ENCODE data around the gene LSAMP. TPM values are rescaled to one million over a fixed set of nuclear protein-coding genes. Genes with fewer than 3 reads are reported as not detected.

The LSAMP gene
- total RNA-seq, 1 experiment from 2014 or later: 16.1 TPM

DNA sequence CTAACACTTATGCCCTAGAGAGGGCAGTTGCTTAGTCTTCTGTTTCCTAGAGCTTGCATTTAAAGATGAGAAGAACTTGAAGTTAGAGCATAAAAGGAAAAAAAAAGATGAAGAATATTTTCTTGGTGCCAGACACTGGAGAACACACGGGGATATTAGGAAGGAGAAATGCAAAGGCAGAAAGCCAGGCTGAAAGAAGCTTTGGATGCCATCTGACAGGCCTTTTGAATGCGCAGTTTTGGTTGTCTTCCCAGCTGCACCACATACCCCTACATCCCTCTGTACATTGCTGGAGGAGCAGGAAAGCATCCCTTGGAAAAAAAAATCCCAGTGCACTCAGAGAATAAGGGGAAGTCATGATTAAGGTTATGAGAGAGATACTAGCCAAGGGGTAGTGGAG, 443.1 kb downstream of the LSAMP start:
- in situ Hi-C loops (cut with HindIII; ENCODE audit: low pct_unique_long_range_greater_than_20kb, low sequenced_read_pairs): no loop called here
- no peak for DNase-seq (ENCODE audit: low read depth, low spot score)

DNA sequence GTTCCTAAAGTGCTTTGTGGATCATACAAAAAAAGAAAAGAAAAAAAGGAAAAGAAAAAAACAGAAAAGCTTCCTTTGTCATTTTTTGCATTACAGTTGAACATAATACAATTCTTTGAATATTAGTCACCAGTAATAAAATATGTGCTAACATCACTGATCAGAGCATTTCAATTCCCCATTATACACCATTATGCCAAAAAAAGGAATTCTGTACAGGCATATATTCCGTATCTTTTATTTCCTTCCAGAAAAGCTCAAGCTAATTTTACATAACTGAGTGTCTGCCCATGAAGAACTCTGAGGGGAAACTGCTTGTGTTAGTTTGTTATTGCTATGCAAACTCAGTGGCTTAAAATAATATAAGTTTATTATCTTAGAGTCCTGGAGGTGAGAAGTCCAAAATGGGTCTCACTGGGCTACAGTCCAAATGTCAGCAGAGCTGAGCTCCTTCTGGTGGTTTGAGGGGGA, 444.1 kb downstream of the LSAMP start:
- DNase-seq (ENCODE audit: low read depth, low spot score): no peak

DNA sequence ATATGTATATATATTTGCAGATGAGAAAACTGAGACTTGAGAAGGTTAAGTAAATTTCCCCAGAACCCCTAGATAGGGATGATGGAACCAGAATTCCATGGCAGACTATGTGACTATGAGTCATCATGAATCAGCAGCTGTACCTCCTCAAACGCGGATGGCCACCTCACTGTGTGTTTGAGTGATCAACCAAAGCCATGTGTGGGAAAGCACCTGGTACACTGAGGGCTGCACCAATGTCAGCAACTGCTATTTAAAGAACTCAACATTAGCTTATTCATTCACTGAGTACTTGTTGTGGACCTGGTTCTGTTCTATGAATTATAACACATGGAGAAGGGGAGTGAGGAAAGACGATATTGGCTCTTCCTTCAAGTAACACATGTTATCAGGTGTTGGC, 445.0 kb downstream of the LSAMP start:
- DNase-seq (ENCODE audit: low read depth, low spot score): no peak
- in situ Hi-C loops (cut with HindIII; ENCODE audit: low pct_unique_long_range_greater_than_20kb, low sequenced_read_pairs): no loop called here

More for the DNA sequence above, 444.1 kb downstream of the LSAMP start:
- in situ Hi-C loops (cut with HindIII; ENCODE audit: low pct_unique_long_range_greater_than_20kb, low sequenced_read_pairs): no loop called here

DNA sequence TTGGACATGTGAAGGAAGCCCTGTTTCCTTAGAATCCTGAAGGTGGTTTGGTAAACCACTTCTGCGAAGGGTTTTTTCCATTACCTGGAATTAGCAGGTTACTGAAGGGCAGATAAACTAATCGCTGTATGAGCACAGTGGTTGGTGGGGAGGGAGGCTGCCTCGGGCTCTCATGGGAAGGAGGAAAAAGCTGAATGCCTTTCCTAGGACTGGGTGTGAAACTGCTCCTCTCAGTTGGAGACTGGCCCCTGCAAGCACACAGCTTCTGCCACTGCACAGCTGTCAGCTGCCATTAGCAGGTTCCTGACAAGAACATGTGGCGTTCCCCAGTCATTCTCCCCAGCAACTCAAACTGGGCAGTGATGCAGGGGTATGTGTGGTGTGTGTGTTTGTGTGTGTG, 445.7 kb downstream of the LSAMP start:
- no peak for DNase-seq (ENCODE audit: low read depth, low spot score)
- in situ Hi-C loops (cut with HindIII; ENCODE audit: low pct_unique_long_range_greater_than_20kb, low sequenced_read_pairs): no loop called here

DNA sequence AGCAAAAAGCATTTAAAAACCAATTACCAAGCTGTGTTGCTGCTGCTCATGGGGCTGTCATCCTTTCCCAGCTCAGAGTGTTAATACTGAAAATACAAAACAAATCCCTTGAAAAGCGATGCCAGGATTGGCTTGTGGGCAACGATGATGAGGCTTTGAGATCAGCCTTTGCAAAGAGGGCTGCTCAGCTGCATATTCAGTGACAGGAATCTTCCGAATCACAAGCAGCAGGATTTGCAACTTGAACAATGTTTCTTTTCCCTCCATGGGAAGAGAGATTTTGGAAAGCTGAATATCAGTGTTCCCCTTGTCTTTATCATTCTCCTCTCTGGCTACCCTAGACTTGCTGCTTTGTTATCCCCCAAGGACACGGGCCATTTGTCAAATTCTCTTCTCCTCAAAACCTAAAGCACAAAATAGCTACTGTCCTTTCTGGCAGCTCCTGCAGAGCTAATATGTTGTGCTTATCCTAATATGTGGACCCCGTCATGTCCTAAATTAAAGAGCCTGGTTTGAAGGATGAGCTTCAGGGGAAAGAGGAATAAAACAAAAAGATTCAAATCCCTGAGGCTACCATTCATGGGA, 446.2 kb downstream of the LSAMP start:
- in situ Hi-C loops (cut with HindIII; ENCODE audit: low pct_unique_long_range_greater_than_20kb, low sequenced_read_pairs): no loop called here
- DNase-seq (ENCODE audit: low read depth, low spot score): no peak

DNA sequence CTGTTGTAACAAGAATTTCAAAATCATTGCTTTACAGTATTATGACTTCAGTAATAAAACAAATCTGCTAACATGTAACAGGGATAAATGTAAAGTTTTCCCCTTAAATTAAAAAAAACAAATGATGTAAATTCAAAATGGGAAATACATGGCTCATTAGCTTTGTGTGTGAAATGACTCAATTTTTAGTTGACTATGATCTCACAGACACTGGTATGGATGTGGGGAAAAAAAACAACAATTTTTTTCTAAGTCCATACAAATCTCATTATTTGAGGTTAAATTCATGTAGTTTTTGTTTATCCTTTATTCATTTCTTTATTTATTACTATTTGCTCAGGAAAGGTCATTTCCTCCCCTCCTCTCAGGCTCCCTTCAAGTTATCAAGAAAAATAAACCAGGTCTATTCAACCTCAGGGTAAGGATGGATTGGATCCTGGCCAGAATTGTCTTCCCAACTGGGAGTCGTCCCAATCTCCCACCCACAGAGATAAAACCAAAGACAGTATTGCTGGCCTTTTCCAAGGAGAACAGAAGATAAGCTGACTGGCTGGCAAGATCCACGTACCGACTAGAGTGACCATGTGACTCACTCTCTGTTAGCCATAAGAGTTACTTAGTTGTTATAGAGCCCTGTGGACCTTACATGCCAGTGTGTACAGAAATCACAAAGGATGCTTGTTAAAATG, 448.7 kb downstream of the LSAMP start:
- DNase-seq (ENCODE audit: low read depth, low spot score): no peak
- in situ Hi-C loops (cut with HindIII; ENCODE audit: low pct_unique_long_range_greater_than_20kb, low sequenced_read_pairs): no loop called here

DNA sequence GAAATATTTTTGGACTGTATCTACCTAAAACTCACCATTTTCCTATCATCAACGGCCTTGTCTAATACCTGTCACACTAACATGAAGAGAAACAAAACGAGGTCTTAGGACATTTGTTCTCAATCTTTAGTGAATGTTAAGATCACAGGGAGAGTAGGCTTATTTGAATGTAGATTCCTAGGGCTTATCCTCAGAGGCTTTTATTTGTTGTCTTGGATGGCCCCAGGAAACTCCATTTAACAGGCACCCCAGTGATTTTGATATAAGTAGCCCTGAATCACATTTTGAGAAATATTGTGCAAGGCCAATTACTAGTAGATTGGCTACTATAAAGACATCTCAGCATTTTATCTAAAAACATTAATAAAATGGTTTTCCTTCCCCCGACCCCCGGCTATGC, 454.6 kb downstream of the LSAMP start:
- in situ Hi-C loops (cut with HindIII; ENCODE audit: low pct_unique_long_range_greater_than_20kb, low sequenced_read_pairs): no loop called here
- DNase-seq (ENCODE audit: low read depth, low spot score): no peak

DNA sequence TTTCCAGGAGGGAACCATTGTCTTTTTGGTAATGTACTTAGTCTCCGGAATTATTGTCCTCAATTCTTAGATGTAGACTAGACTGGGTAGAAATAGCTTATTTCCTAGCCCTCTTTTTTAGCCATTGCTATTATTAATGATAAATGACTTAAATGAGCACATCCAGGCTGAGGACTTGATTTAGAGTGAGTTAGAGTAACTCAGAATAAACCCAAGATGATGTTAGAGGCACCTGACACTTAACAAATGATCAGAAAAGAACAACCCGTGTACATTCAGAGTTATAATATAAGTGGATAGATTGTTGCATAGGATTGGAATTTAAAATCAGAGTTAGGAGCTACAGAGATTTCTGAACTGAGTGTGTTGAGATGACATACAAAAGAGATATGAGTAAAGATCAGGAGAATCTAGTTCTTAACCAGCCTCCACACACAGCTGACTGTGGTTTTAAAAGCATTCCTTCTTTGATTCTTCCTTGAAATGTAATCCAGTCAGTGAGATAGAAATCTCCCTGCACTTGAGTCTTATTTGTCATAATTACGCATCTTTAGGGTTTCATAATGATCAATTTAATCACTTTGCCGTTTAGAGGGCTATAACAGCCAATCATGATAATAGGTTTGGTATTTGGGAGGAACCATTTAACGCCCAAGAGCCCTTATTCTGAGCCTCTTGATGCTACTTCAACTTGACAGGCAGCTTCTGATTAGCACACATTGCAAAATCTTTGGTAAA, 455.4 kb downstream of the LSAMP start:
- in situ Hi-C loops (cut with HindIII; ENCODE audit: low pct_unique_long_range_greater_than_20kb, low sequenced_read_pairs): no loop called here
- DNase-seq (ENCODE audit: low read depth, low spot score): no peak

DNA sequence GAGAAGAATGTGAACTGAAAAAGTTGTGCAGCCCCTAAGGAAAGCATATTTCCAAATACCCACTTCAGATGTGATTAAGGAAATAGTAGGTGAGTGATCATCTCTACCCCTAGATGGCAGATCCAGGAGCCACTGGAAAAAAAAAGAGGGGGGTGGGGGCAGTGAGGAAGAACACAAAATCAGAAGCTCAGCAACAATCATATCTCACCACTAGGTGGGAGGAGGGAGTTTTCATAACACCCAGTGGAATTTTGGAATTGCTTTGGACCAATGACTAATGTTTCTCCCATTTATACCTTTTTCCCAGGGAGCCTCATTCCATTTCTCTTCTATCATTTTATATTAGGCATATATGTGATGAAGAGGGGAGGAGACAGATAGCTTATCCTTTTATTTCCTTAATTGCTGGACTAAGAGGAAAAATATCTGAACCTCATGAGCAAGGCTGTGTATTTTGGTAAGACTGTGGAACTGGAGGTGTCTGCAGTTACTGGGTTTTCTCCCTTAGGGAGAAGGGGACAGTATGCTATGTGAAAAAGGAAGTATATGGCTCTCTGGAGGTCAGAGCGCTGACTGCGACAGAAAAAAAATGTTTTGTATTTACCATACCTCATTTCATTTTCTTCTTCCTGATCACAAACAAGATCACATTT, 458.6 kb downstream of the LSAMP start:
- peak; percentile 73 for DNase-seq (ENCODE audit: low read depth, low spot score)
- in situ Hi-C loops (cut with HindIII; ENCODE audit: low pct_unique_long_range_greater_than_20kb, low sequenced_read_pairs): no loop called here

DNA sequence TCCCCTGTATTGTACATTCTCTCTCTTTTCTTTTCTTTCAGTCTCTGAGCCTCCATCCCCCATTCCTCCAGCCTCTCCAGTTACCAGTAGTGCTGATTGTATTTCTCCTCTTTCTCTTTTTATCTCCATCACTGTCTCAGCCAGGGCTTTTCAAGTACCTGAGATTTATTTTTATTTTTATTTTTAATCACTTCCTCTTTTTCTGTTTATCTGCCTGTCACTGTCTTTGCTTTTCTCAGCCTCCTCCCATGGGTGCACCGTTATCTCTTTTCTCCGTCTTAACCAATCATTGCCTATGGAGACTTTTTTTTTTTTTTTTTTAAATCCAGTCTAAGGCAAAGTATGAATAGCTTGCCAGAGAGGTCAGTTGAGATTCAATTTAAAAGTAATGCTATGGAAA, 462.7 kb downstream of the LSAMP start:
- DNase-seq (ENCODE audit: low read depth, low spot score): no peak
- in situ Hi-C loops (cut with HindIII; ENCODE audit: low pct_unique_long_range_greater_than_20kb, low sequenced_read_pairs): no loop called here

DNA sequence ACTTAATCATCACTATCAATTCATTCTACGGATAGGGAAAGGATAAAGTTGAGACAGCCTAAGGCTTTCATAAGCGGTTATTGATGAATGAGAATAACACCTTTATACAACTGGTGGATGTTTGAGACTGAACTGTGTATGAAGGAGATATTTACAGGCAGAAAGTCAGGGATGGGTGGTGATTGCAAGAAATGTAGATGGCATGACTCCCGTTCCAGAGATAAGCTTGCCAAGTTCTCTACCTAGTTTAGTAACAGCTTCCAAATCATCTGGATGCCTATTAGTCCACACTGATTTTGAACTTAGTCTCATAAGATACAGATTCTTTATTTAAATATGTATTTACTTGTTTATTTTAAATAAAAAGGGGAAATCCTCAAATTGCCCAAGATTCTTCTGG, 463.2 kb downstream of the LSAMP start:
- DNase-seq (ENCODE audit: low read depth, low spot score): no peak
- in situ Hi-C loops (cut with HindIII; ENCODE audit: low pct_unique_long_range_greater_than_20kb, low sequenced_read_pairs): no loop called here

DNA sequence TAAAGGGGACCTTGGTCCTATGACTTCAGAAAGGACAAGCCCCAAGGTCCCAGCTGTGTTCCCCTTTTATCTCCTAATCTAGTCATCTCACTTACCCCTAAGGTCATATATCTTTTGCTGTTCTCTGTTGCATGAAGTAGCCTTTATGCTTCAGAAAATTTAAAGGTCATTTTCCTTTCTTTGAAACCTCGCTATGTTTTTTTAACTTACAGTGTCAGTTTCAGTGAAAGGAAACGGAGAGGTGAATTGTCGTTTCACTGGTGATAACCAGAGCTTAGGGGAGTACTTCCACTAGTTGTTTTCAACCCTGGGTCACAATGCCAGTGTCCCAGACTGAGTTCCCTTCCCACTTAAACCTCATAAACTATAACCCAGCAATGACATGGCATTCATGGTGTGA, 464.6 kb downstream of the LSAMP start:
- no peak for DNase-seq (ENCODE audit: low read depth, low spot score)
- in situ Hi-C loops (cut with HindIII; ENCODE audit: low pct_unique_long_range_greater_than_20kb, low sequenced_read_pairs): no loop called here

DNA sequence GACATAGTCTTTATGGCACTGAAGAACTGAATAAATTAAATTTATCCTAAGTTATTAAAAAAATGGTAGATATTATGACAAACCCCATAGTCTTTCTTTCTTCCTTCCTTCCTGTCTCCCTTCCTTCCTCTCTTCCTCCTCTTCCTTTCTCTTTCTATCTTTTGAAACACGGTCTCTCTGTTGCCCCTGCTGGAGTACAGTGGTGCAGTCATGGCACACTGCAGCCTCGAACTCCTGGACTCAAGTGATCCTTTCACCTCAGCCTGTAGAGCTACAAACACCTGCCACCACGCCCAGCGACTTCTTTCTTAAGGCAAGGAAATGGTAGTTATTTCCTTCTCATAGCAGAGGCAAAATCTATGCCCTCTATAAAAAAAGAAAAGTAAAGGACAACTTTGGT, 467.4 kb downstream of the LSAMP start:
- DNase-seq (ENCODE audit: low read depth, low spot score): no peak
- in situ Hi-C loops (cut with HindIII; ENCODE audit: low pct_unique_long_range_greater_than_20kb, low sequenced_read_pairs): no loop called here

DNA sequence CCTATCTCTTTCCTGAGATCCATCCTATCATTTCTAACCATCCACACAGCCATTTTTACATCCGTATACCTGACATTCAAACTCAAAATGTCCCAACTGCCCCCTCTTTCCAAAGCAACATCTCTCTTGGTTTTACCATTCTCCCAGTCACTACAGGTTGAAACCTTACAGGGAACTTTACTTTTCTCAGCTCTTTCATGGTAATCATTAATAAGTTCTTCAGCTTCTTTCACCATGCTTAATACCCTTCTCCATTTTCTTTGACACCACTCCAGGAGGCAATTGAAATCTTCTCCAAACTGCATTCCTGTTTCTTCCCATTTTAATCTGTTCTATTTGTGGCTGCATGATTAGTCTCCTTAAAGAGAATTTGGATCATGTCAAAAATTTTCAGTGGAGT, 469.5 kb downstream of the LSAMP start:
- no peak for DNase-seq (ENCODE audit: low read depth, low spot score)
- in situ Hi-C loops (cut with HindIII; ENCODE audit: low pct_unique_long_range_greater_than_20kb, low sequenced_read_pairs): no loop called here

DNA sequence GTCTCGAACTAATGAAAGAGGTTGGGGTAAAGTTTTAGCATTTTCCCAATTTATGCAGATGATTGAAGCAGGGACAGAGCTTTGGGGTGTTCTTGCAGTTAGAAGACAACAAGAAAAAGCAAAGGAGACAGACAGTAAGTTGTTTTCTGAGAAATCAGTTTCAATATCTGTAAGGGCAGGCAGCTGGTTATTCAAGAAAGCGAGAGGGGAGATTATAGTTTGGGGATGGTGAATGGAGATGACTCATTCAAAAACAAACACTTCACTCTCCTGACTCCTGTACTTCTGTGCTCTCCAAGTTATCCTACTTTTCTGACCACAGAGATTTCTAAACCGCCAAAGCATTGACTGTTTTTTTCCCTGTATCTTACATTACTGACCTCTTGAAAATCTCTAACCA, 469.9 kb downstream of the LSAMP start:
- in situ Hi-C loops (cut with HindIII; ENCODE audit: low pct_unique_long_range_greater_than_20kb, low sequenced_read_pairs): no loop called here
- DNase-seq (ENCODE audit: low read depth, low spot score): no peak

DNA sequence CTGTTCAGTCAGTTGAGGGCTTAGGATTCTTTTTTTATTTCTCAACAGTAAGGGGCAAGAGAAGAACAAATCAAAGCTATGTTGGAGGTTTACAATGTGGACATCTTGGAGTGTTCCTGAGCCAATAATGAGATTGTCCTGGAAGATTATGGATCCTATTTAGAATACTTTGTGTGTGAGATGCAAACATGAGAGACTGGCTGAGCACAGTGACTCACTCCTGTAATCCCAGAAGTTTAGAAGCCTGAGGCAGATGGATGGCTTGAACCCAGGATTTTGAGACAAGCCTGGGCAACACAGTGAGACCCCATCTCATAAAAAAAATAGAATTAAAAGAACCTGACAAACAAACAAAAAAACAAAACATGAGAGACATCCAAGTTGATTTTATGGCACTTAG, 470.3 kb downstream of the LSAMP start:
- no peak for DNase-seq (ENCODE audit: low read depth, low spot score)
- in situ Hi-C loops (cut with HindIII; ENCODE audit: low pct_unique_long_range_greater_than_20kb, low sequenced_read_pairs): no loop called here

DNA sequence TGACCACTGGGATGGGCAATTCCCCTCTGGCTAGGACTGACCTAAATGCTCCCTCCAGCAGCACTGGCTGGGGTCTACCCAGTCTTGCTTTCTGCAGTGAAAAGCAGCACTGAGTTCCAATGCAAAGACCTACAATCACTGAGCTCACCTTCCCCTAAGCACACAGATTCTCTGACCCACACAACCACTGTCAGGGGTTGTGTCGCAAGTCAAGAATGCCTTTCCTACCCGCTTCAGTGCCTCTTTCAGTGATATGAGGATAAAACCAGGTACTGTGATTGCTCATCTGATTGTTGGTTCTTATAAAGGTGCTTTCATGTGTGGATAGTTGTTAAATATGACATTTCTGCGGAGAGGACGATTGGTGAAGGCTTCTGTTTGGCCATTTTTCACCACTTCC, 476.4 kb downstream of the LSAMP start:
- in situ Hi-C loops (cut with HindIII; ENCODE audit: low pct_unique_long_range_greater_than_20kb, low sequenced_read_pairs): no loop called here
- DNase-seq (ENCODE audit: low read depth, low spot score): no peak

DNA sequence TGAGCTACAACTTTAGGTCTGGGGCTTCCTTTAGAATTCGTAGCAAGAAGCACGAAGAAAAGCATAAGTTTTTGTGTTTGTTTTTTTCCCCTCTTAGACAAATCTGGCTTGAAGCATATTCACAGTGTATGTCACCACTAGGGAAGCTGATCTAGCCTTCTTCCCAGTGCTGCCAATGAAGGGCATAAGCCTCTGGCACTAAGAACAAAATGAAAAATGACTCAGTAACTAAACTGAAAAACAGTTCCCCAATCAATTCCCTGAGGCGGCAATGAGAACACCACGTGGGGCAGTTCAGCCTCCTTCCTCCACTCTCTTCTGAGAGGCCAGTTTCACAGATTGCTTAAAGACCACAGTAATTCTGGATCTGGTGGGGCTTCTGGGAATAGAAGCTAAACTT, 483.9 kb downstream of the LSAMP start:
- peak; percentile 35 for DNase-seq (ENCODE audit: low read depth, low spot score)
- in situ Hi-C loops (cut with HindIII; ENCODE audit: low pct_unique_long_range_greater_than_20kb, low sequenced_read_pairs): no loop called here
